HG03457 (cell line): Measurements from ENCODE around the gene ABHD2.

ENCODE experiments used
- ATAC-seq: cut with Tn5 transposase; IDR thresholded peaks from one replicate; pipeline ENCODE4 v1.9.1; 2021; ENCODE audit warnings: moderate number of reproducible peaks; ENCODE audit not compliant: unreplicated experiment

Gene ABHD2

DNA sequence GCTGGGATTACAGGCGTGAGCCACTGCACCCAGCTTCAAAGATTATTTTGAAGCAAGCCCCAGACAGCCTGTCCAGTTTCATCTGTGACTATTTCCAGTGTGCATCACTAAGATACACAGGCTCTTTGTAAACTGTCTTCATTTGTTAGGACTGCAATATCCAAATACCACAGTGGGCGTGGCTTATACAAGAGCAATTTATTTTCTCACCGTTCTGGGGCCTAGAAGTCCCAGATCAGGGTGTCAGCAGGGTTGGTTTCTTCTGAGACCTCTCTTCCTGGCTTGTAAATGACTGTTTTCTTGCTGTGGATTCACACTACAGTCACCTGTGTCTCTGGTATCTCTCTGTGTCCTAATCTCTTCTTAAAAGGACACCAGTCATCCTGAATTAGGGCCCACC is 73.4 kb downstream of the ABHD2 start:
- no peak for ATAC-seq

DNA sequence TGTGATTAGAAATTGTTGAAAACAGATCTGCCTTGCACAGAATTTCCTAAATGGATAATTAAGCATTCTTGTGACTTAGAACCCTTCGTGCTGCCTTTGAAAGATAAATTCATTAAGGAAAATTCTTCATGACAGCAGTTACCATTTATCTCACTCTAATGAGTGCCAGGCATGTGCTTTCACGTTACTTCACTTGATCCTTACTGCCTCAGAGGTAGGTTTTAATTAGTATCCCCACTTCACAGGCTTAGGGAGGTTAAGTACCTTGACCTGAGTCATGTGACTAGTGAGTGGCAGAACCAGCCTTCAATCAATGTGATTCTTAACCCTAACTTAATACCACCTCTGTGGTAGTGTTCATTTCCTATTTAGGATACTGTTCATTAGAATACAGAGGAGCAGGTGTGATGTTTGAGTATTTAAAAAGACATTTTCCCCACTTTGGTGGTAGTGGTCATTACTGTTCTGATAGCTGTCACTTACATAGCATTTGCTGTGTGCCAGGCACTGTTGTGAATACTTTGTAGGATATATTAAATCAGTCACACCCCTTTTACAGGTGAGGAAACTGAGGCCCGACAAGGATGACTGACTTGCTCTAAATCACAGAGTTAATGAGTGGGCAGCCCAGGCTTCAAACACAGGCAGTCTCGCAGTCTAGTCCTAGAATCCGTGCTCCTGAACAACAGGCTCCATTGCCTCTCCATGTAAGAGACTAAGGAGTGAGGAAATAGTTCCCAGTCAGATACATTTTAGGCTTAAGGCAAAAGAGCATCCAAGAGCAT is 75.2 kb downstream of the ABHD2 start:
- no peak for ATAC-seq

DNA sequence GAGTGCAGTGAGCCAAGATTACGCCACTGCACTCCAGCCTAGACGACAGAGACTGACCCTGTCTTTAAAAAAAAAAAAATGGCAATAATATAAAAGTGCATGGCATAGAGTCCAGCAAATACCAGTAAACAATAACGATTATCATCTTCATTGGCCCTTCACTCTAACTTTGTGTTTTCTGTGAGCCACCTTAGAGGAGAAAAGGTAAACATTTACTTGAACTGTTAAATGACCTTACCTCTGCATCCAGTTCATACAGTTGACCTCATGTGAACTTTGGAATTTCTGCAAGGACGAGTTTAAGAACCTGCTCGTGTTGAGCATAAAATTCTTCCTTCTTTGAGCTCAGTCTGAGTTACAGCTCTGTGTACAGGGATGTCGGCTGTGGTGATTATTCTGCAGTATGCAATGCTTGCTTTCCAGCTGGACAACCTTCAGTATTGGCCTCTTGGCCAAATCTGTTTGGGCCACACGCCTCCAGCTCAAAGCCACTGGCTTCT is 76.5 kb downstream of the ABHD2 start:
- no peak for ATAC-seq

DNA sequence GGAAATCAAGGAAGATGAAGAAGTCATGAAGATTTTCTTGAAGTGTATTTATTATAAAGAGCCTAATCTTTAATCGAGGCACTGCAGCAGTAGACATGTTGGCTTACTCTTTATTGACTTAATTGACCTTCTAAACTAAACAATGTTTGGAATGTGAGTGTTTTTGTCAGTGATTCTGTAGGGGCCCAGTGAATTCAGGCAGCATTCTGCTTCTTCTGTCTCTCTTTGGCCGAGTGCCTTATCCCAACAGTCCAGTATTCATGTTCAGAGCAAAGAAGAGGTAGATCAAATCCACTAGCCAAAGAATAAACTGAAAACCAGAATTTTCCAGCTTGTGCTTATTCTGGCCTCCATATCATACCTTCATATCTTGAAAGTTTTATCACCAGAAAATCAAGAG is 77.4 kb downstream of the ABHD2 start:
- ATAC-seq: no peak

DNA sequence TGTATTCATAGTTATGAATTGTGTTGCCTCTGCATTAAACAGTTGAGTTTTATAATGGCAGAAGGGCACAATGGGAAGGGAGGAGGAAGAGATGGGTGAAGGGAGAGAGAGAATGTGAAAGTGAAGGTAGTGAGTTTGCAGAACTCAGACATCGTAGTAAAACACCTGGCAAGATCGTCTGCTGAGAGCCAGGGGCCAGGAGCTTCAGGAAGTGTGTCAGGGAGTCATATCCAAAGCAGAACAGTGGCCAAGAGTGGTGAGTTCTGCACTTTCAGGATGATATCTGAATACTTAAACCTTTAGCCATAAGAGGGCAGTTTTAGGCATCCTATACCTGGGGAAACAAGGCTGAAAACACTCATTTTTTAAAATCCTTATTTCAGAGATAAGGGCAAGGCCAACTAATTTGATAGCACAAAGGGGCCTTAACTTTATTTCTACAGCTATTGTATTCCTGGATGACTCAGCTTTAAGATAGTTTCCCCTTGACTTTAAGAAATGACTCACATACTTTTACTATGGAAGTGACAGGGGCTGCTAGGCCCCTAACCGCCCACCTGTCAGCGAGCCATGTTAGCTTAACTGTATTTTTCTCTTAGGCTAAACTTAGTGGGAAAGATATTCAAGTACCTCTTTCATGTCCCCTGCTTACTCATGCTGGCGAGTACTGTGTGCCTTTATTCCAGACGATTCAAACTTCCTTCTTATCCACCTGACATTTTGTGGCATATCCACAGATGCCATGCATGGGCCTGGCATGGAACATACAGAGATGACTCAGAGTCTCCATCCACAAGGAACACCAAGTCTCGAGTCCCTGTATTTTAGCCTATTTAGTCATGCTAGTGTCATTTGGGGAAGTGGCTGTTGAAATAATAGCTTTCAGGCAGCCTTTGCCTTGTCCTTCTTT is 79.3 kb downstream of the ABHD2 start:
- ATAC-seq: no peak

DNA sequence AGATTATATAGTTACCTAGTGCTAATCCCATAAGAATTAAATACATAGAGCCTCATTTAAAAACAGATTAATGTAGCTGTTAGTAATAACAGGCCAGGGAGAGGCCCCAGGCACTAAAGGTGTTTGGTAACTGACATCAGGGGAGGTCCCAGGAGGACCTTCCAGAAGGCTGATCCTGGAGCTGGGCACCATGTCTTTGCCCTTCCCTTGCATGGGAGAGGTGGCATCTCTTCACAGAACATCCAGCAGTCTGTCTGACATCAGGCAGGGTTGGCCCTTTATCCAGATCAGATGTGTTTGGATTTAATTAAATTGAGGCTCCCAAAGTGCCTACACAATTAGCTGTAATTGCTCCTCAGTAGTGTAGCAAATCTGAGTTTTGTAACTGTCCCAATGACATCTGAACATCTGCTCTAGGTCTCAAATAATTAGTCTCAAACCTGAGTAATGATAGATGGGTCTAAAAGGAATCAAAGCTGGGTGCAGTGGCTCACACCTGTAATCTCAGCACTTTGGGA is 80.1 kb downstream of the ABHD2 start:
- ATAC-seq: no peak

DNA sequence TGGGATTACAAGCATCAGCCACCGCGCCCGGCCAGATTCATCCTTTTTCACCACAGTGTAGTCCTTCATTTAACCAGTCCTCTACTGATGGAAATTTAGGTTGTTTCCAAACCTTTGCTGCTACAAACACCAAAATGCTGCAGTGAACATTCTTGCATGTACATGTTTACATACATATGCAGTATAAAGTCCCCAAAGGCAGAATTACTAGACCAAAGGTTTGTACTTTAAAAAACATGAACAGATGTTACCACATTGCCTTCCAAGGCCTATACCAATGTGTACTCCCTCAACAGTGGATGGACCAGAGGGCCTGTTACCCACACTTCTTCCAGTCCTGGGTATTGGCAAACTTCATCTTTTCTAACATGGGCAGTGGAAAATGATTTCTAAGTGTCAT is 82.1 kb downstream of the ABHD2 start:
- ATAC-seq: no peak

DNA sequence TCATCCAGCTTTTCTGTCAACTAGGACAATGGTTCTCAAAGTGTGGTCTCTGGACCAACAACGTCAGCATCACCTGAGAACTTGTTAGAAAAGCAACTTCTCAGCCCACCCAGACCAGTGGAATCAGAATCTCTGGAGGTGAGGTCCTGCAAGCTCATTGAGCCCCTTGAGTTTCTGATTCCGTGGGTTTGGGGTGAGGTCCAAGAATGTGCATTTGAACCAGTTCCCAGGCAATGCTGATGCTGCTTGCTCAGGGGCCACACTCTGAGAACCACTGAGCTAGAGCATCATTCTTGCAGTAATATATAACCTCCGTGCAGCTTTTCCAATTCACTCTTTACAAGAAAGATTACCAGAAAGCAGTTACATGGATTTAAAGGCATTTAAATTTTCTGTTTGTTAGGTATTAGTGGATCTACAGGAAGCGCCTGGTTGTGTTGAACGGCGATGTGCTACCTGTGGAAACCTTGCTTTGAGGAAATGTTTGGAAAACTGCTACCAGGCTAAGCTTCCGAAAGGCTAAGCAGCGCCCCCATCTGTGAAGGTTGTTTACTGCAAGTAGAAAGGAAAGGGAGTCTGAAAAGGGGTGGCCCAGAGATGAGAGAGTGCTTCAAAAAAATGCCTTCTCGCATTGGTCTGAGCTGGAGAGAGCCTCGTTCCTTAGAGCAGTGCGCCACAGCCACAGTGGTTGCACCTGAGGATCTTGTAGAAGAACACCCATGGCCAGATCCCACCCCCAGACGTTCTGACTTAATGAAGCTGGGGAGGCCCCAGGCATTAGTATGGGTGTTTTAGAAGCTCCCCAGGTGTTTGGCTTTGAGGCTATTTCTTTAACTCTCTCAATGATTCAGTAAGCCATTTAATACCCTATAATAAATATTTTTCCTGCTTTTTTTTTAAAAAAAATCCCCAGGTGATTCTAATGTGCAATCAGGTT is 83.1 kb downstream of the ABHD2 start:
- no peak for ATAC-seq

DNA sequence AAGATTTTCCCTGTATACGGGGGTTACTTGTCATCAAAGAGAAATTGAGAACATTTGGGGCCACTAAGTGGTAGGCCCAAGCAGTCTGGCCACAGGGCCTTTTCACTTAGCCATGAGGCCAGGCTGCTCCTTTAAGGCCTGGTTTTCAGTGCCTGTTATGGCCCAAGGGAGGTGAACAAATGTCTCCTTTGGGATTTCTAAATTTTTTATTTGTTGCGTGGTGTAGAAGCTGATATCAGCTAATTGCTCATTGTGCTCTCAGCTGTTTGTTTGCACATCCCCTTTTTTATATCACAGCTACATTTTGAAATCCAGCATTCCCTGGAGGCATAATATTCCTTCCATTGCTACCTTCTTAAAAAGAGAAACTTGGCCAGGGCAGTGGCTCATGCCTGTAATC is 84.7 kb downstream of the ABHD2 start:
- no peak for ATAC-seq

DNA sequence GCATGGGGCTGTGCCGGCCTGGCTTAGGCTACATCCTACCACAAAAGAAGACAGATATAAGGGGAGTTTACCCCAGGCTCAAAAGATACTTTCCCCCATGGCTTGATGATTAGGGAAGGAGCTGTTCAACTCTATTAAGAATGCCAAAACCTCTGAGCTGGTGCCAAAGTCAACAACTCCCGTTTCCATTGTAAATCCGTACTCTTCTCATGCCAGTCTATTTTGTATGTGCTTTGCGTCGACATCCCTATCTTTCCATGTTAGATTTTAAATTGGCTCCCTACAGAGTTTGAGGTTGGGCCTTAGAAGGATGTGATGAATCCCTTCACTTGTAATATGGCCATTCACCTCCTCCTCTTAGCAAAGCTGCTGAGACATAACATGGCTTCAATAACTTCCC is 86.2 kb downstream of the ABHD2 start:
- ATAC-seq: no peak

DNA sequence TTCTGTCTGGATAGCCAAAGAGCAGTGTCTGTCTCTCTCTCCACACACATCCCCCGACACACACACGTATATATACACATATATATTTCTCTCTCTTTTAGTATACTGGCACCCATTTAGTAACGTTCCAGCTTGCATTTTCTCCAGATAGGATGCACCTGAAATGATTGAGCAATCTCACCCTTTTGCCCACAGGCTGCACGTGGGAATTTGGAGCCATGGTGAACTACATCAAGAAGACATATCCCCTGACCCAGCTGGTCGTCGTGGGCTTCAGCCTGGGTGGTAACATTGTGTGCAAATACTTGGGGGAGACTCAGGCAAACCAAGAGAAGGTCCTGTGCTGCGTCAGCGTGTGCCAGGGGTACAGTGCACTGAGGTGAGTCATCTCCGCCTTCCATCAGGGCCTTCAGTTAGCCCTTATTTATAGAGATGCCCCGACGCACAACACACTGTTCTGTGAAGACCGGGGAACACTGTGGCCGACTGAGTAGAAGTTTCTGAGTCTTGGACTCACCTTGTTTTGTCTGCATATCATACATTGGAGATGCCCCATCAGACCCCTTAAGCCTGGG is 87.4 kb downstream of the ABHD2 start:
- no peak for ATAC-seq

DNA sequence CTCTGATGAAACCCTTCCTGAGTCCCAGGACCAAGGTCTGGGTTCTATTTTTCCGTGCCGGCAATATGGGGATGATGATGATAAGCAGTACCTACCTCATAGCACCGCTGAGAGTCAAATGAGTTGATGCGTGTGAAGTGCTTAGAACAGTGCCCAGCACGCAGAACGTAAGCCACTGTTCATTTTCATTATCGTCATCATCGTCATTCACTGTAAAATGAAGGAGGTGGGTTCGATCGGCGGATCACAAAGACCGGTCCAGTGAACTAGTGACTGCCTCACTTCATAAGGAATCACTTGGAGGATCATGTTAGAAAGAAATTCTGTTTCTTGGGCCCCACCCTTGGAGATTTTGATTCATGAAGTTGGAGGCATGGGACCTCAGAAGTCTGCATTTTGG is 88.9 kb downstream of the ABHD2 start:
- ATAC-seq: no peak

DNA sequence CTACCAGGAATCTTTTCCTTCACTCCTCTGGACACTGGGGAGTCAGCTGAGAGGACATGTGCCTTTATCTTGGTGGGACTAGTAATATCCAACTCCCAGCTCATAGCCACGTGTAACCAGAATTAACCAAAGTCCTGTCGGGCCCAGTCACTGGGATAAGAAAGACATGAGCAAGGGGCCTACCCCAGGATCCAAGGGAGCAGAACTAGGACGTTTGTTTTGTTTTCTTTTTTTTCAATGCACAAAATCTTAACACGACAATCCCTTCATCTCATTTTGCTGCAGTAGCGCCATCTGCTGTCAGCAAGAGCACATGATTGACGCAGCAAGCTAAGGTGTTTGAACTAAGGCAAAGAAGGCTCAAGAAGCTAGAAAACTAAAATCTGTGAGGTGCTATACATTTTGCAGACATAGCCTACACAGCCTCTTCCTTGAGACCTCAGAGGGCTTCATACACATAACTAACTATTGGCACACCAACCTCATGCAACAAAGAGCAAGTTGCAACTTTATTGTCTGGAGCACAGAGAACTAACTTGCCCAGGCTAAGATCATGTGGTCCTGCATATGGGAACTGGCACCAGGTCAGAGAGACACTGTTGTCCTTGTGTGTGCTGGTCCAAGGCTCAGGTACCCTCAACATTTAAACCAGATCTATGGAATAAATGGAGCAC is 89.5 kb downstream of the ABHD2 start:
- no peak for ATAC-seq

DNA sequence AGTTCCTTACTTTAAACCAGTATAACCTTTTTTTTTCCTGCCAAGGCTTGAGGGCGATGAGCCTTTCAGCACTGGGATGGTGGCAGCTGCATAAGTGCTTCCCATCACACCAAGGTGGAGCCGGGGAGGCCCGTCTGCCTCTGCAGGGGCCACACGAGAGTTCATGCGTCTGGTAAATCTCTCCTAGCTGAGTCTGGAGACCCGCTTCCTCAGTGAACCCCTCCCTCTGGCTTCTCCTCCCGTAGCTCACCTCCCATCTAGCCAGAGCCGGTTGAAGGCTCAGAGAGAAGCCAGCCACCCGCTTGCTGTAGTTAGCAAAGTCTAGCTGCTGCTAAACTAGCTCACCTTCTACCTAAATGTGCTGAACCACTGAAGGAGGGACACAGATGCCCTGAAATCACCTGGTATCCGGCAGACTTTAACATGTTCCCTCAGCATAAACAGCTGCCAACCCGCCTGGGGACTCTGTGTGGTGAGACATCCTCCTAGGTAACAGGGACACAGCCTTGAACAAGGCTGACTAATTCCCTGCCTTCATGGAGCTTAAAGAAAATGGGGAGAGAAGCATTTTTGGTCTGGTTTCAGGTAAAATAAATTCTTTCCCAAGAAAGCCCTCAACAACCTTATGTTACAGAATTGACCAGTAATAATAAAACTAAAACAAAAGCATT is 90.2 kb downstream of the ABHD2 start:
- ATAC-seq: no peak

DNA sequence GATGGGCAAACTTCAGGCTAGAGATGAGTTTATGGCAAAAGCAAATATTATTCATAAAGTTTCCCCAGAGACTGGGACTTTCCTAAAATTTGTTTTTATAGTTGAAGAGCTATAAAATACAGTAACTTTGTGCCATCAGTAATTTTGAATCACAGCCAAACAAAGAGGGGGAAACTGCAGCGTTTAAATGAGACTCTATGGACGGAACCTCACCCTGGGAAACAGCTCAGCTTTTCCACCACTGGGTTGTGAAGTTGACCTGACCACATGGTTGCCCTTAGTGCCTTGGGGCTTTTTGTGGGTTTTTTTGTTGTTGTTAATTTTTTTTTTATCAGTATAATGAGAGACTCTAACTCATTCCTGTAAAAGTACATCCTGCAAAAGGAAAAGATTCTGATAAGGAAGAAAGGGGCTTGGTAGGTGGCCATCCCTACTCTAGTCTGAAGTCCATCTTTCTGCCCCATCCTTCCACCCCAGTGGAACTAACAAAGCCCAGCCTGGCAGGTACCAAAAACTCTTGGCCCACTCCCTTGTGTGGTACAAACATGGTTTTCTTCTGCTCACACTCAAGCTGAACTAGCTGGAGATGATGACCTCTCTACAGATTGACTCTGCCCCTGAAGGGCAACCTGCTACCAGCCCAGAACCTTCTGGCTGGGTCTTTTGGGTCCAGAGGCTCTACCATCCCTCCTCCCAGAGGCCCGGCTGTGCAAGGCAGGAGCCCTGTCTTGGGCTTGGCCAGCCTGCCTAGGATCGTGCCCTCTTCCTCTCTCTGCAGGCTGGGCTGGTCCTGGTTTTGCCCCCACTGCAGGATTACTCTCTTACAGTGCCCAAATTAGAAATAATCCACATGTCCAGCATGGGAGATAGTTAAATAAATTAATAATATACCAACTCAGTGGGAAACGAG is 92.0 kb downstream of the ABHD2 start:
- peak; percentile 56 for ATAC-seq

DNA sequence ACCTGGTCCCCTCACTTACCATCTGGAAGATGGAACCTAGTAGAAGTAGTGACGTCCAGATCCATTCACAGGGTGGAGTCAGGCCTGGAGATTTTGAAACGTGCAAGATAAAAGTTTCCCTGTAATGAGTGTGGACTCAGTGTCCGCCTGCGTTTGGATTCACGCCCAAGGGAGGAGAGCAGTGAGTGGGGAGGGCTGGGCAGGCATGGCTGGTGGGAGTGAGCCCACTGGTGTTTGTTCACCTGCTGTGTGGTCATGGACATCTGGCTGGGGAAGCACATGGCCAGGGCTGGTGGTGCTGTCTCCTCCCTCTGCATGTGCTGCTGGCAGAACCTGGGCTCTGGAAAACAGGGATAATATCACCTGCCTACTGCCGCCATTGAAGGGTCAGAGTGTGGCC is 96.1 kb downstream of the ABHD2 start:
- ATAC-seq: no peak

DNA sequence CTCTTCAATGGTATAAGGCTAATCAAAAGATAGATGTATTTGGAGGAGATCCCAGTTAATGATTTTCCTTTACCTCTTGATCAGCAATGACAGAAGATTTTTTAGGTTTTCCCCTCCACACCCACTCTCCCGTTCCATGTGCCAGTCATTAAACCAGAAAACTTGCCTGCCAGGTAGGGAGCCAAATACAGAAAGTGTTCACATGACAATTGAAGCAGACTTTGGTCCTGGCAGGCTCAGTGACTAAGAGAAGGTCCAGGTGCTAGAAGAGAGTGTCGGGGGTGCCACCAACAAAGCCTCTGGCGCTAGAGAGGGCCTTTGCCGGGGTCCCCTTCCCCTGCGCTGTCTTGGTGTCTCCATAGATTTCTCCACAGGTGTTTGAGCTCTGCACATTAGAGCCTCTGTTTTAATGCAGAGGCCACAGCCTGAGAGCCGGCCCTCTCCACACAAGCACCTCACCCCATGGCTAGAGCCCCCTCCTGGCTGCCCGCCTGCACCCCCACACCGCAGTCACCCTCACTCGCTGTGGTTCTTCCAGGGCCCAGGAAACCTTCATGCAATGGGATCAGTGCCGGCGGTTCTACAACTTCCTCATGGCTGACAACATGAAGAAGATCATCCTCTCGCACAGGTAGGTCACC is 96.8 kb downstream of the ABHD2 start:
- ATAC-seq: no peak

DNA sequence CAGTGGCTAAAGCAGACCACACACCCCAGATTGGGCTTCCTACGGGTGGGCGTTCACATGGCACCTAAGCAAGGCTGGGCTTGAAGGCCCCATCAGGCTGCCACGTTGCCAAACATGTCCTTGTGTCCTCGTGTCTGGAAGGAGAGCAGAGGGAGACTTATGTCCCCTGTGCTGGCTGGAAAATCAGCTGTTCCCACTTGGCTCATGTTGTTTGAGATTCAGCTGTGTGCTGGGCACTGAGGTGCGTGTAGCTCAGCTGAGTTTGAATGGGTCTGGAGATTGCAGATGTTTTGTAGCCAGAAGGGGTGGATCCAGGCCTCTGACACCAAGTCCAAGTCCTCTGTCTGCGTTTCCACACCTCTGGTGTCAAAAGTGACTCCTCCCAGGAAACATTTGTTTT is 98.5 kb downstream of the ABHD2 start:
- no peak for ATAC-seq
